PC-9 (cell line): Measurements from ENCODE around the gene SLC12A2. TPM values are rescaled to one million over a fixed set of nuclear protein-coding genes. Genes with fewer than 3 reads are reported as not detected.

Source experiments
- BruUV-seq: library from RNA; stranded (reverse); fragments of 400-500 nt; replicated peaks from 2 replicates; lab custom pipeline; 2021; lab: Mats Ljungman, UMichigan
- CTCF ChIA-PET: fragments of 300-600 bp; sonication (Branson Sonifier 250); formaldehyde crosslinking; loops from one replicate; lab custom pipeline; 2022; ENCODE audit warnings: antibody characterized with exemption; lab: Charles Lee
- POLR2A ChIA-PET: fragments of 300-600 bp; sonication (Branson Sonifier 250); formaldehyde crosslinking; loops from one replicate; lab custom pipeline; 2022; ENCODE audit warnings: antibody characterized with exemption; ENCODE audit not compliant: unreplicated experiment; lab: Charles Lee
- DNase-seq, 2 experiments: peaks; one replicate each; pipeline versions ENCODE4 v3.0.0 to v3.0.0-alpha.2; 2015 to 2022; ENCODE audit warnings: mixed read lengths in 1 of 2
- H2AFZ ChIP-seq: fragments of 200-600 bp; sonication (generic); 2 replicates; pipeline ENCODE4 v1.8.1; 2017; ENCODE audit warnings: antibody characterized with exemption
- H3F3A ChIP-seq: fragments of 200-600 bp; sonication (generic); 2 replicates; pipeline ENCODE4 v1.8.1; 2017; ENCODE audit warnings: antibody characterized with exemption, mild to moderate bottlenecking, low read depth; ENCODE audit not compliant: insufficient read depth
- H3K27ac ChIP-seq: fragments of 200-600 bp; sonication (generic); 2 replicates; pipeline ENCODE4 v1.6.1; 2016; ENCODE audit warnings: mixed run types
- H3K27me3 ChIP-seq: fragments of 200-600 bp; sonication (generic); 2 replicates; pipeline ENCODE4 v1.6.1; 2016; ENCODE audit warnings: low read depth, mixed run types; ENCODE audit not compliant: insufficient read depth
- H3K36me3 ChIP-seq: fragments of 200-600 bp; sonication (generic); 2 replicates; pipeline ENCODE4 v1.6.1; 2016; ENCODE audit warnings: low read depth, mixed run types
- H3K4me1 ChIP-seq: fragments of 200-600 bp; sonication (generic); replicated peaks from 2 replicates; pipeline ENCODE4 v1.6.1; 2016; ENCODE audit warnings: mixed run types; ENCODE audit not compliant: insufficient read depth
- H3K4me2 ChIP-seq: fragments of 200-600 bp; sonication (generic); 2 replicates; pipeline ENCODE4 v1.6.1; 2017; ENCODE audit warnings: mixed run types
- H3K4me3 ChIP-seq: fragments of 200-600 bp; sonication (generic); 2 replicates; pipeline ENCODE4 v1.6.1; 2016; ENCODE audit warnings: mixed run types
- H3K79me2 ChIP-seq: fragments of 200-600 bp; sonication (generic); 2 replicates; pipeline ENCODE4 v1.6.1; 2017; ENCODE audit warnings: low read depth, mixed run types
- H3K9me2 ChIP-seq: fragments of 200-600 bp; sonication (generic); 2 replicates; pipeline ENCODE4 v1.8.1; 2017; ENCODE audit warnings: mild to moderate bottlenecking; ENCODE audit not compliant: insufficient read depth
- H3K9me3 ChIP-seq: fragments of 200-600 bp; sonication (generic); 2 replicates; pipeline ENCODE4 v1.8.1; 2016; ENCODE audit warnings: low read depth; ENCODE audit not compliant: insufficient read depth
- H4K20me1 ChIP-seq: fragments of 200-600 bp; sonication (generic); 2 replicates; pipeline ENCODE4 v1.8.1; 2017; ENCODE audit not compliant: insufficient read depth
- EZH2 ChIP-seq: fragments of 200-600 bp; sonication (generic); IDR thresholded peaks from 2 replicates; pipeline ENCODE4 v1.8.0; 2017; ENCODE audit warnings: antibody characterized with exemption, low read depth
- intact Hi-C: fragments of 100-400 bp; cut with micrococcal nuclease; formaldehyde crosslinking; loops from one replicate; pipeline ENCODE4 v1.10.0; 2022; ENCODE audit not compliant: unreplicated experiment
- total RNA-seq: library from RNA; stranded (reverse); gene quantifications from 2 replicates; pipeline ENCODE4 v1.2.3, GENCODE V29; 2021
- TF ChIP-seq, protein P1 (sequence below): fragments of 200-600 bp; sonication (generic); conservative IDR thresholded peaks from 2 replicates; pipeline ENCODE4 v1.6.1; 2017; ENCODE audit warnings: mixed run types, antibody characterized with exemption, mild to moderate bottlenecking, moderate library complexity

SLC12A2 gene
- total RNA-seq, 1 experiment from 2014 or later, result 24.4 TPM

DNA sequence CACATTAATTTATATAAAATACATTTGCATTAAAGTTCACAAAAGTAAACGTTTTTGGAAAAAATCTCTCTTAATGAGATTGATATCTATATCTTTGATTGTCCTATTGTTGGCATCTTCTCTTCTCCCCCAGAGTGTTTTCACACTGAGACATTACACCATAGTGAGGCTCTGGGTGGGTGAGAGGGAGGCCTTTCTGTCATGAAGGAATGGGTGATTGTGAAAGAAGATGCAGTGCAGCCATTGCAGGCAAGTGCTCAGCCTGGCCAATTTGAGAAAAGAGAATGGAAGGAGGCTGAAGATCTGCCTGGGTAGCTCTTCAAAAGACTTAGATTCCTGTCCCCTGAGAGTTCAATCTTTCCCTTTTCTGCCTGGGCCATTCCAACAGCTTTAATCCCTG lies 140.8 kb downstream of the SLC12A2 start:
- no peaks in the 10 kb centered on the region for H3K27me3 ChIP-seq
- intact Hi-C loops, result no loop called here
- H3K79me2 ChIP-seq, result no peaks in the 10 kb centered on the region
- H4K20me1 ChIP-seq, result no peaks in the 10 kb centered on the region
- ChIA-PET POLR2A (no interaction called here), CTCF (no interaction called here)
- H3K9me2 ChIP-seq, result no peaks in the 10 kb centered on the region
- no peak overlapping the region for H2AFZ ChIP-seq
- no peak overlapping the region for H3K27ac ChIP-seq
- no TSS peak for BruUV-seq
- H3K4me3 ChIP-seq, result no peak overlapping the region
- H3K36me3 ChIP-seq, result no peaks in the 10 kb centered on the region
- H3K4me1 ChIP-seq, result peaks cover 15% of the 10 kb centered on the region
- no peak for TF ChIP-seq EZH2
- TF ChIP-seq, protein P1, sequence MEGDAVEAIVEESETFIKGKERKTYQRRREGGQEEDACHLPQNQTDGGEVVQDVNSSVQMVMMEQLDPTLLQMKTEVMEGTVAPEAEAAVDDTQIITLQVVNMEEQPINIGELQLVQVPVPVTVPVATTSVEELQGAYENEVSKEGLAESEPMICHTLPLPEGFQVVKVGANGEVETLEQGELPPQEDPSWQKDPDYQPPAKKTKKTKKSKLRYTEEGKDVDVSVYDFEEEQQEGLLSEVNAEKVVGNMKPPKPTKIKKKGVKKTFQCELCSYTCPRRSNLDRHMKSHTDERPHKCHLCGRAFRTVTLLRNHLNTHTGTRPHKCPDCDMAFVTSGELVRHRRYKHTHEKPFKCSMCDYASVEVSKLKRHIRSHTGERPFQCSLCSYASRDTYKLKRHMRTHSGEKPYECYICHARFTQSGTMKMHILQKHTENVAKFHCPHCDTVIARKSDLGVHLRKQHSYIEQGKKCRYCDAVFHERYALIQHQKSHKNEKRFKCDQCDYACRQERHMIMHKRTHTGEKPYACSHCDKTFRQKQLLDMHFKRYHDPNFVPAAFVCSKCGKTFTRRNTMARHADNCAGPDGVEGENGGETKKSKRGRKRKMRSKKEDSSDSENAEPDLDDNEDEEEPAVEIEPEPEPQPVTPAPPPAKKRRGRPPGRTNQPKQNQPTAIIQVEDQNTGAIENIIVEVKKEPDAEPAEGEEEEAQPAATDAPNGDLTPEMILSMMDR, result no peak
- H3F3A ChIP-seq, result no peaks in the 10 kb centered on the region
- H3K9me3 ChIP-seq, result no peaks in the 10 kb centered on the region; the same call in 1 of the 2 replicates
- DNase-seq, result no peak
- no peak overlapping the region for H3K4me2 ChIP-seq

DNA sequence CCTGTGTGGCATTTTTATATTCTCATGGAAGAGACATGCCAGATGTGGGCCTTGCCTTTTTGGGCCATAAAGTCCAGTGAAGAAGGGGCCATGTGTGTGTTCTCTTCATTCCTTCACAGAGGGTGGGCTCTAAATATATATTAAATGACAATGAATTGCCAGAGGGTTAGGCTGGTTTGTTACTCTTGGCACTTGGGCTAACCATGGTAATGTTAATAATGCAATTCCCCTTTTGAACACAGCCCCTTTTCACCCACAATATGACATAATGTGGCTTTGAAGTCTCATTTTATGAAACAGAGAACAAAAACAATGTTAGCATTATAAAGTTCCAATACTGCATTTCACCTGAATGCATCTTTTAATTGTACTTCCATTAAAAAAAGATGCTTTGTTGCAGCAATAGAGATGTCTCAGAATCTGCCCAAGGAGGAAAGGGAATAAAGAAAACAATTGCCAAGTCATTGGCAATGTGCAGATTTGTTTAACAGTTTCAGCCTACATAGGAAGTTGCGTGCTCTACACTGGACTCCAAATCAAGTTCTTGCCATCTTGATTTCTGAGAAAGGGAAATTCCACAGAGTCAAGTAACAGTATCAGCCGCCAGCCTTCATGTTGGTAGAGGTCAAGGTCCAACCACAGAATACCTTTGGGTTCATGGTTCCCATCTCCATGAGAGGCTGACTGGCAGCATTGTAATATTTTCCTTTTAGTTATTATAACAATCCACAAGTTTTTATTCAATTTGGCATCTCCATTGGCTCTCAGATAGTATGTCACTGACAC lies 141.9 kb downstream of the SLC12A2 start:
- Histone ChIP-seq H3K9me2 (no peaks in the 10 kb centered on the region), H3K79me2 (no peaks in the 10 kb centered on the region), H3K4me3 (no peak overlapping the region), H3K4me1 (peaks cover 15% of the 10 kb centered on the region), H3K9me3 (no peaks in the 10 kb centered on the region; the same call in 1 of the 2 replicates), H3K27me3 (no peaks in the 10 kb centered on the region), H3K36me3 (no peaks in the 10 kb centered on the region), H2AFZ (no peak overlapping the region), H3K4me2 (no peak overlapping the region), H3K27ac (no peak overlapping the region), H3F3A (no peaks in the 10 kb centered on the region), H4K20me1 (no peaks in the 10 kb centered on the region)
- intact Hi-C loops, result no loop called here
- POLR2A ChIA-PET, result no interaction called here
- BruUV-seq, result no TSS peak
- CTCF ChIA-PET, result no interaction called here
- DNase-seq, result no peak
- TF ChIP-seq EZH2, result no peak
- TF ChIP-seq, protein P1, result no peak

DNA sequence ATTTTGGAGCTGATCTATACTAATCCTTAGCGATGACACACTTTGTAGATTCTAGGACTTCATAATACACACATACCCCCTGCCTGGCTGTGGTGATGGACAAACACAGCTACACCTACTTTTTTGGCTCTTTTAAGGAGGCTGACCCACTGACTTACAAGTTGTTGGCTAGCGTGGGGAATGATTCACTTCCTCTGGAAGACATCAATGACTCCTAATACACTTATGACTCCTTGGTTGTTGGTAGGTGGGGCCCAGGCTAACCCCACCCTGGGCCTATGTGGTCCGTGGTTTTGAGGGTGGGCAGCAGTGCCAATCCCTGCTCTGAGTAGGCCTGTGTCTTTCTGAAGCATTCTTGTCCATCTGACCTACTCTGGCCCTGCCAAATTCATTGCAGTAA lies 144.4 kb downstream of the SLC12A2 start:
- H3K4me2 ChIP-seq, result peak overlapping the region; percentile 40
- CTCF ChIA-PET, result no interaction called here
- peak in 1 of 2 experiments; percentile 86 for DNase-seq

More for the DNA sequence above, 144.4 kb downstream of the SLC12A2 start:
- H3F3A ChIP-seq, result no peaks in the 10 kb centered on the region
- H2AFZ ChIP-seq, result peak overlapping the region; percentile 40; the same call in 1 of the 2 replicates
- no peaks in the 10 kb centered on the region for H3K27me3 ChIP-seq
- no peaks in the 10 kb centered on the region for H3K9me2 ChIP-seq
- intact Hi-C loops, result no loop called here
- no peaks in the 10 kb centered on the region for H4K20me1 ChIP-seq
- no peak overlapping the region for H3K4me3 ChIP-seq
- no peaks in the 10 kb centered on the region for H3K9me3 ChIP-seq
- TF ChIP-seq, protein P1, result no peak
- no peak for TF ChIP-seq EZH2
- H3K27ac ChIP-seq, result peak overlapping the region; percentile 42
- no peaks in the 10 kb centered on the region for H3K79me2 ChIP-seq
- H3K4me1 ChIP-seq, result peaks cover 15% of the 10 kb centered on the region
- BruUV-seq, result no TSS peak
- POLR2A ChIA-PET, result no interaction called here
- H3K36me3 ChIP-seq, result no peaks in the 10 kb centered on the region
